Uterus (tissue), 4 donors: ENCODE results near the gene GOLGA3. TPM values are rescaled to one million over a fixed set of nuclear protein-coding genes. Genes with fewer than 3 reads are reported as not detected.

Experiments used
- DNase-seq, 2 donors: peaks; one replicate each; pipeline ENCODE4 v3.0.0-alpha.2; 2019 to 2020
- H3K27ac ChIP-seq, 2 donors: fragments of 200-600 bp; sonication (generic); 1 replicate in 1 of 2; 2 replicates in 1 of 2; pipeline ENCODE4 v1.5.1; 2016 to 2018
- H3K27me3 ChIP-seq, 2 donors: fragments of 200-600 bp; sonication (generic); one replicate each; pipeline ENCODE4 v1.5.1; 2018 to 2019; ENCODE audit warnings: control low read depth in 1 of 2
- H3K36me3 ChIP-seq, 2 donors: fragments of 200-600 bp; sonication (generic); one replicate each; pipeline ENCODE4 v1.5.1; 2019; ENCODE audit warnings: control low read depth in 1 of 2
- H3K4me1 ChIP-seq, 2 donors: fragments of 200-600 bp; sonication (generic); one replicate each; pipeline ENCODE4 v1.5.1; 2018 to 2019; ENCODE audit warnings: control low read depth in 1 of 2
- H3K4me3 ChIP-seq, 2 donors: fragments of 200-600 bp; sonication (generic); 1 replicate in 1 of 2; 2 replicates in 1 of 2; pipeline ENCODE4 v1.5.1; 2018 to 2019; ENCODE audit warnings: mild to moderate bottlenecking in 1 of 2
- H3K9me3 ChIP-seq, 2 donors: fragments of 200-600 bp; sonication (generic); one replicate each; pipeline ENCODE4 v1.5.1; 2019; ENCODE audit warnings: control low read depth in 1 of 2
- POLR2A ChIP-seq, 2 donors: fragments of 450-650 bp; IDR thresholded peaks; one replicate each; pipeline ENCODE4 v1.6.1; 2016; ENCODE audit warnings: antibody characterized with exemption in 2 of 2, mild to moderate bottlenecking in 1 of 2, moderate library complexity in 1 of 2
- intact Hi-C: fragments of 100-400 bp; cut with DNase I; formaldehyde crosslinking; loops from one replicate; pipeline ENCODE4 v1.15.1; 2023; ENCODE audit warnings: low total_unique reads
- total RNA-seq, 4 donors: library from RNA; depleted of rRNA in 3 of 4; stranded (reverse); fragments of >200 nt in 3 of 4; gene quantifications; one replicate each; pipeline versions ENCODE4 v1.1.0 to v1.2.4, GENCODE V29; 2014 to 2023
- TF ChIP-seq, protein P1 (sequence below), 4 experiments: fragments of 200-600 bp in 2 of 4; fragments of 450-650 bp in 2 of 4; sonication (generic) in 2 of 4; IDR thresholded peaks; one replicate each; pipeline ENCODE4 v1.5.1; 2016 to 2019; ENCODE audit warnings: antibody characterized with exemption in 4 of 4, mild to moderate bottlenecking in 2 of 4, moderate library complexity in 1 of 4
- donor health status: DM: yes; HTN: yes; CAD: no.

Gene GOLGA3
- total RNA-seq, 4 donors from 2014 or later: 46.2 to 138 (median 90.1) TPM

DNA sequence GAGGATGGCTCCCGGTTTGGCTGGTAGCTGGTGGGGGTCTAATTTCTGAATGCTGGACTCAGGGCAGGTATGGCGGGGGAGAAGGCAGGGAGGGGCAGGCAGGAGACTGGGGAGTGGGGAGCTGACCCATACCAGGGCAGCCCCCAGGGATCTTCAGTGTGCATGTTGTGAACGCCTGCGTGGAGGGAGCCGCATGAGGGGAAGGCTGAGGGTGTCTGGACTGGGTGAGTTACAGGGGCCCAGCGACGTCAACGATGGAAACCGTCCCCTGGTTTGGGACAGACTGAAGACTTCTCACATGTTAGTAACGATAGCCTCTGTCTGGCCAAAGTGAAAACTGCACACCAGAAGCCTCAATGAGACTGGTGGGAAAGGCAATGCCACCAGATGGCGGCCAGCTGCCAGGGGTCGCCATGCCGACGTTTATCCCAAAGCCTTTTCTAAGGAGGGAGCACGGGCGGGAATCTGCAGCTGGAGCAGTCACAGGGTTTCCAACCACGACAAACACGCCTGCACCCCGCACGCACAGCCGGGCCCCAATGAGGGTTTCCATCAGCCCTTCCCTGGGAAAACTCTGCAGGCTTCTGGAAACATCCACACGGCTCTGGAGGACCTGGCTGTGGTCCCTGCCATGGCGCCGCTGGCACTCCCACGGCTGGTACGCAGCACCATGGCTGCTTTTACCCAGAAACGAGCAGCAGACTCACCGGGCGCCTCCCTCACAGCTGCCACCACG, 104.0 kb downstream of the GOLGA3 start:
- Histone ChIP-seq H3K4me1 (no peaks in the 10 kb centered on the region), H3K9me3 (no peaks in the 10 kb centered on the region), H3K27ac (no peak overlapping the region), H3K27me3 (no peaks in the 10 kb centered on the region), H3K4me3 (no peak overlapping the region), H3K36me3 (no peaks in the 10 kb centered on the region)
- intact Hi-C loops: no loop called here
- no peak for TF ChIP-seq POLR2A (IDR thresholded peaks at IDR 0.05)
- TF ChIP-seq, protein P1, sequence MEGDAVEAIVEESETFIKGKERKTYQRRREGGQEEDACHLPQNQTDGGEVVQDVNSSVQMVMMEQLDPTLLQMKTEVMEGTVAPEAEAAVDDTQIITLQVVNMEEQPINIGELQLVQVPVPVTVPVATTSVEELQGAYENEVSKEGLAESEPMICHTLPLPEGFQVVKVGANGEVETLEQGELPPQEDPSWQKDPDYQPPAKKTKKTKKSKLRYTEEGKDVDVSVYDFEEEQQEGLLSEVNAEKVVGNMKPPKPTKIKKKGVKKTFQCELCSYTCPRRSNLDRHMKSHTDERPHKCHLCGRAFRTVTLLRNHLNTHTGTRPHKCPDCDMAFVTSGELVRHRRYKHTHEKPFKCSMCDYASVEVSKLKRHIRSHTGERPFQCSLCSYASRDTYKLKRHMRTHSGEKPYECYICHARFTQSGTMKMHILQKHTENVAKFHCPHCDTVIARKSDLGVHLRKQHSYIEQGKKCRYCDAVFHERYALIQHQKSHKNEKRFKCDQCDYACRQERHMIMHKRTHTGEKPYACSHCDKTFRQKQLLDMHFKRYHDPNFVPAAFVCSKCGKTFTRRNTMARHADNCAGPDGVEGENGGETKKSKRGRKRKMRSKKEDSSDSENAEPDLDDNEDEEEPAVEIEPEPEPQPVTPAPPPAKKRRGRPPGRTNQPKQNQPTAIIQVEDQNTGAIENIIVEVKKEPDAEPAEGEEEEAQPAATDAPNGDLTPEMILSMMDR (IDR thresholded peaks at IDR 0.05): no peak
- DNase-seq: no peak

GRCh38 chr12:132723764-132724140, 104.9 kb downstream of the GOLGA3 start:
- TF ChIP-seq, protein P1 (IDR thresholded peaks at IDR 0.05): no peak
- TF ChIP-seq POLR2A (IDR thresholded peaks at IDR 0.05): no peak
- H3K9me3 ChIP-seq: no peaks in the 10 kb centered on the region
- H3K4me1 ChIP-seq: no peaks in the 10 kb centered on the region
- no peaks in the 10 kb centered on the region for H3K27me3 ChIP-seq
- no peak overlapping the region for H3K27ac ChIP-seq
- no peak overlapping the region for H3K4me3 ChIP-seq
- H3K36me3 ChIP-seq: no peaks in the 10 kb centered on the region
- no peak for DNase-seq
- intact Hi-C loops: no loop called here

GRCh38 chr12:132723015-132723763, 105.5 kb downstream of the GOLGA3 start:
- intact Hi-C loops: no loop called here
- Histone ChIP-seq H3K27ac (no peak overlapping the region), H3K4me3 (no peak overlapping the region), H3K4me1 (no peaks in the 10 kb centered on the region), H3K36me3 (no peaks in the 10 kb centered on the region), H3K9me3 (no peaks in the 10 kb centered on the region), H3K27me3 (no peaks in the 10 kb centered on the region)
- TF ChIP-seq, protein P1 (IDR thresholded peaks at IDR 0.05): no peak
- TF ChIP-seq POLR2A (IDR thresholded peaks at IDR 0.05): no peak
- no peak for DNase-seq

GRCh38 chr12:132720606-132721345, 107.9 kb downstream of the GOLGA3 start:
- no peak overlapping the region for H3K27ac ChIP-seq
- H3K4me3 ChIP-seq: no peak overlapping the region
- TF ChIP-seq POLR2A (IDR thresholded peaks at IDR 0.05): no peak
- TF ChIP-seq, protein P1 (IDR thresholded peaks at IDR 0.05): no peak
- H3K4me1 ChIP-seq: no peaks in the 10 kb centered on the region
- no peaks in the 10 kb centered on the region for H3K36me3 ChIP-seq
- no peaks in the 10 kb centered on the region for H3K9me3 ChIP-seq
- no peaks in the 10 kb centered on the region for H3K27me3 ChIP-seq
- intact Hi-C loops: no loop called here
- DNase-seq: no peak

GRCh38 chr12:132719954-132720324, 108.7 kb downstream of the GOLGA3 start:
- Histone ChIP-seq H3K36me3 (no peaks in the 10 kb centered on the region), H3K4me3 (no peak overlapping the region), H3K27ac (no peak overlapping the region), H3K9me3 (no peaks in the 10 kb centered on the region), H3K27me3 (no peaks in the 10 kb centered on the region), H3K4me1 (no peaks in the 10 kb centered on the region)
- TF ChIP-seq POLR2A (IDR thresholded peaks at IDR 0.05): no peak
- TF ChIP-seq, protein P1 (IDR thresholded peaks at IDR 0.05): no peak
- no peak for DNase-seq
- intact Hi-C loops: no loop called here
